ENCODE data around the gene LAMC2. TPM values are rescaled to one million over a fixed set of nuclear protein-coding genes. Genes with fewer than 3 reads are reported as not detected.

Gene LAMC2
- total and polyA plus RNA-seq, 2 of the 8 experiments (the other 6 are each of a cell fraction or from before 2014, with no cell fraction given): 4.6 to 12.9 TPM

- ChIA-PET CTCF (ENCODE audit: partially characterized antibody) (interaction anchor here (0.7 to 2.1 kb wide), 4 partner anchors 10 to 117 kb away, joined by 3 to 5 read pairs (median 4); no protein-coding TSS in a partner anchor), POLR2A (ENCODE audit: partially characterized antibody) (no interaction called here)
- Histone ChIP-seq H3K9me3 (ENCODE audit: insufficient read depth in 2 of 2, low read depth in 1 of 2, low read length in 1 of 2) (no peaks in the 10 kb centered on the region), H3K79me1 (ENCODE audit: low read depth, low read length) (no peaks in the 10 kb centered on the region), H2AK5ac (ENCODE audit: low read depth, low read length) (no peak overlapping the region), H3K27ac (ENCODE audit: low read depth, low read length) (no peak overlapping the region), H3K4me2 (ENCODE audit: insufficient read depth in 1 of 2, low read depth in 2 of 2, low read length in 2 of 2) (no peak overlapping the region), H2BK15ac (ENCODE audit: low read length) (no peak overlapping the region), H3K79me2 (ENCODE audit: control insufficient read depth in 1 of 2, insufficient read depth in 2 of 2, low read length in 2 of 2) (no peaks in the 10 kb centered on the region), H2BK120ac (replicated peaks; ENCODE audit: low read depth, low read length) (no peak overlapping the region), H2BK12ac (ENCODE audit: low read depth, low read length) (no peak overlapping the region), H3K36me3 (ENCODE audit: control insufficient read depth in 2 of 4, insufficient read depth in 4 of 4, low read length in 3 of 4) (no peaks in the 10 kb centered on the region), H3K4me3 (ENCODE audit: extremely low read depth in 1 of 4, insufficient read depth in 2 of 4, low read depth in 3 of 4, low read length in 4 of 4) (no peak overlapping the region), H2BK5ac (ENCODE audit: low read depth, low read length) (no peak overlapping the region), H3K23ac (ENCODE audit: insufficient read length) (no peak overlapping the region), H4K20me1 (replicated peaks in 1 of 2; ENCODE audit: control insufficient read depth in 1 of 2, insufficient read depth in 2 of 2, low read length in 2 of 2) (no peaks in the 10 kb centered on the region), H3K56ac (replicated peaks; ENCODE audit: insufficient read length, low read depth, low read length) (no peak overlapping the region), H3K18ac (ENCODE audit: extremely low read depth, low read length) (no peak overlapping the region), H2AFZ (ENCODE audit: low read length) (no peak overlapping the region), H3K4ac (replicated peaks; ENCODE audit: insufficient read length, low read depth, low read length) (no peak overlapping the region), H3K14ac (ENCODE audit: insufficient read length) (no peak overlapping the region), H3K9ac (replicated peaks in 1 of 4; ENCODE audit: extremely low read depth in 1 of 4, low read depth in 3 of 4, low read length in 3 of 4) (no peak overlapping the region), H3K27me3 (replicated peaks in 1 of 4; ENCODE audit: control insufficient read depth in 3 of 4, extremely low read depth in 1 of 4, insufficient read depth in 3 of 4, low read length in 3 of 4) (no peaks in the 10 kb centered on the region), H3K4me1 (replicated peaks in 1 of 4; ENCODE audit: control insufficient read depth in 3 of 4, insufficient read depth in 4 of 4, low read length in 3 of 4) (no peaks in the 10 kb centered on the region), H4K5ac (ENCODE audit: insufficient read length, low read depth, low read length) (no peak overlapping the region), H4K8ac (ENCODE audit: extremely low read depth, insufficient read depth, low read length) (no peak overlapping the region), H2BK20ac (ENCODE audit: low read length) (no peak overlapping the region), H4K91ac (replicated peaks; ENCODE audit: insufficient read length, low read length) (no peak overlapping the region), H3K23me2 (ENCODE audit: low read depth, low read length) (no peaks in the 10 kb centered on the region; the same call in 1 of the 2 replicates)
- TF ChIP-seq CHD1 (IDR thresholded peaks at IDR 0.05; ENCODE audit: low read depth, low read length): no peak
- no peak; a peak in 1 of 4 replicates for TF ChIP-seq RAD21 (IDR thresholded peaks at IDR 0.05 in 1 of 2, conservative IDR thresholded peaks at IDR 0.05 in 1 of 2; ENCODE audit: low read depth in 2 of 2, low read length in 2 of 2)
- TF ChIP-seq SIX5 (IDR thresholded peaks at IDR 0.05; ENCODE audit: low read depth, low read length): no peak
- no peak for TF ChIP-seq TBP (IDR thresholded peaks at IDR 0.05; ENCODE audit: low read depth, low read length)
- no peak for TF ChIP-seq GTF2F1 (IDR thresholded peaks at IDR 0.05; ENCODE audit: borderline replicate concordance, low read depth, low read length)
- no peak for TF ChIP-seq TCF12 (IDR thresholded peaks at IDR 0.05; ENCODE audit: low read depth, low read length)
- no peak for TF ChIP-seq KDM1A (IDR thresholded peaks at IDR 0.05; ENCODE audit: borderline replicate concordance, low read length)
- TF ChIP-seq PHF8 (conservative IDR thresholded peaks at IDR 0.05; ENCODE audit: low read depth, low read length): no peak
- no peak for TF ChIP-seq BCL11A (IDR thresholded peaks at IDR 0.05; ENCODE audit: low read depth in 2 of 2, low read length in 2 of 2)
- no peak for TF ChIP-seq MAFK (IDR thresholded peaks at IDR 0.05; ENCODE audit: low read depth, low read length)
- no peak for TF ChIP-seq KDM5A (IDR thresholded peaks at IDR 0.05; ENCODE audit: low read length)
- TF ChIP-seq CBX8 (IDR thresholded peaks at IDR 0.05; ENCODE audit: borderline replicate concordance, low read depth, low read length): no peak
- no peak for TF ChIP-seq TEAD4 (IDR thresholded peaks at IDR 0.05; ENCODE audit: low read depth, low read length)
- TF ChIP-seq RNF2 (IDR thresholded peaks at IDR 0.05; ENCODE audit: borderline replicate concordance, low read depth, low read length, missing control alignments, poor library complexity, severe bottlenecking): no peak
- FAIRE-seq (no peak), DNase-seq (ENCODE audit: low read depth in 1 of 2, low spot score in 2 of 2) (no peak)
- 87% methylated on average over 6 of the region's 6 CpGs; no CpG with 5 or more reads in 1 of the 2 experiments for WGBS, 2 experiments (ENCODE audit: extremely low coverage in 1 of 2, insufficient coverage in 1 of 2, insufficient read length in 1 of 2, insufficient replicate concordance in 2 of 2, low coverage in 1 of 2, low lambda C conversion rate in 2 of 2, missing lambda C conversion rate in 1 of 2)
Observed at GRCh38 chr1:183206538-183207122, 20.6 kb downstream of the LAMC2 start.
